HG02840 (cell line): Measurements from ENCODE around the gene VCP.

Source experiments
- ATAC-seq: cut with Tn5 transposase; IDR thresholded peaks from one replicate; pipeline ENCODE4 v1.9.1; 2021; ENCODE audit warnings: mild to moderate bottlenecking, moderate library complexity, moderate number of reproducible peaks; ENCODE audit not compliant: unreplicated experiment, low FRiP score

Gene VCP

GRCh38 chr9:35072461-35073278 is at the start of gene VCP:
Gene VCP, minus strand, starts transcription at chr9:35072625. Its CDS starts 272 bp downstream, at chr9:35072353.
- ATAC-seq: peak; percentile 88

GRCh38 chr9:35116898-35117551 is 44.6 kb upstream of the VCP start:
- ATAC-seq: peak; percentile 53

GRCh38 chr9:35116539-35116897 is 44.1 kb upstream of the VCP start:
- peak; percentile 5 for ATAC-seq

- peak; percentile 55 for ATAC-seq
Measured at GRCh38 chr9:35115680-35116538, 43.5 kb upstream of the VCP start, which contains the start of gene ATOSB. Gene ATOSB, minus strand, starts transcription at chr9:35115862. Its CDS starts 7,588 bp downstream, at chr9:35108274.

GRCh38 chr9:35114840-35115628 is 42.6 kb upstream of the VCP start:
- no peak for ATAC-seq

GRCh38 chr9:35114113-35114839 is 41.9 kb upstream of the VCP start:
- ATAC-seq: no peak

- ATAC-seq: no peak
Measured at GRCh38 chr9:35112257-35113020, 40.0 kb upstream of the VCP start.

GRCh38 chr9:35111001-35111933 is 38.8 kb upstream of the VCP start:
- ATAC-seq: peak; percentile 74

- no peak for ATAC-seq
Measured at GRCh38 chr9:35110327-35110761, 37.9 kb upstream of the VCP start.

GRCh38 chr9:35108946-35109575 is 36.6 kb upstream of the VCP start:
- no peak for ATAC-seq

GRCh38 chr9:35108461-35108860 is 36.0 kb upstream of the VCP start:
- ATAC-seq: no peak

GRCh38 chr9:35107297-35108290 is 35.2 kb upstream of the VCP start:
- no peak for ATAC-seq

GRCh38 chr9:35106343-35106730 is 33.9 kb upstream of the VCP start:
- no peak for ATAC-seq

- ATAC-seq: no peak
Measured at GRCh38 chr9:35105571-35106342, 33.3 kb upstream of the VCP start.

- ATAC-seq: no peak
Measured at GRCh38 chr9:35105126-35105525, 32.7 kb upstream of the VCP start.
